ENCODE measurements around the gene SYCP2. TPM values are rescaled to one million over a fixed set of nuclear protein-coding genes. Genes with fewer than 3 reads are reported as not detected.
A peak's percentile ranks its signal among the peaks of the same experiment; 100 is the strongest.

SYCP2 gene
- total and polyA plus RNA-seq, 7 donors = 0.29 to 1.1 (median 0.49) TPM

DNA sequence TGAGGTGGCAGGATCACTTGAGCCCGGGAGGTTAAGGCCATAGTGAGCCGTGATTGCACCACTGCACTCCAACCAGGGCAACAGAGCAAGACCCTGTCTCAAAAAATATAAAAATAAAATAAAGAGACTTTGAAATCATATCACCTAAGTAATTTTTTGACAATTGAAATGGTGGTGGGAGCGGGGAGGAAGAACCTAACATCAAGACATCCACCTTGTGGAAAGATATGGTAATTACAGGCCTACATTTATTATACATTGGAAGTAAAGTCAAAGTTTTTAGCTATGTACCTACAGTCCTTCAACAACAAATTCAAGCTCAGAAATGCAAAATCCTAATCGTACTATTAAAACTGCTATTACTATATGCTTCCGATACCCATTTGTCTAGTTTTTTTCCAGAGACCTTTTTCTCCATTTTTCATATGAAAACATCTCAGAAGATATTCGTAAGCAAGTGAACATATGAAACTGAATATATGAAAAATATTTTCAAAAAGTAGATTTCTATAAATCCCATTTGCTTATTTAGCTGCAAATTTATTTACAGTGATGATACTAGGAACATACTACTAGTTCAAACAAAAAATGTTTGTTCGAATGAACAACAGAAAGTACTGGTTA lies 83.3 kb downstream of the SYCP2 start:
- Histone ChIP-seq H3K4me1 (no peaks in the 10 kb centered on the region), H3K27ac (no peak overlapping the region), H3K27me3 (ENCODE audit: insufficient read depth in 3 of 3, low read length in 2 of 3) (no peaks in the 10 kb centered on the region), H3K36me3 (ENCODE audit: insufficient read depth in 1 of 2, low read depth in 1 of 2) (no peaks in the 10 kb centered on the region), H3K4me3 (no peak overlapping the region), H3K9me3 (no peaks in the 10 kb centered on the region)
- intact Hi-C loops (cut with DNase I) = loop anchor here in 1 of 2 donors (10.0 kb wide), 1 partner anchor 75 kb away; no protein-coding TSS in a partner anchor
- no peak for DNase-seq
- no peak for ATAC-seq
- TF ChIP-seq, protein P1, sequence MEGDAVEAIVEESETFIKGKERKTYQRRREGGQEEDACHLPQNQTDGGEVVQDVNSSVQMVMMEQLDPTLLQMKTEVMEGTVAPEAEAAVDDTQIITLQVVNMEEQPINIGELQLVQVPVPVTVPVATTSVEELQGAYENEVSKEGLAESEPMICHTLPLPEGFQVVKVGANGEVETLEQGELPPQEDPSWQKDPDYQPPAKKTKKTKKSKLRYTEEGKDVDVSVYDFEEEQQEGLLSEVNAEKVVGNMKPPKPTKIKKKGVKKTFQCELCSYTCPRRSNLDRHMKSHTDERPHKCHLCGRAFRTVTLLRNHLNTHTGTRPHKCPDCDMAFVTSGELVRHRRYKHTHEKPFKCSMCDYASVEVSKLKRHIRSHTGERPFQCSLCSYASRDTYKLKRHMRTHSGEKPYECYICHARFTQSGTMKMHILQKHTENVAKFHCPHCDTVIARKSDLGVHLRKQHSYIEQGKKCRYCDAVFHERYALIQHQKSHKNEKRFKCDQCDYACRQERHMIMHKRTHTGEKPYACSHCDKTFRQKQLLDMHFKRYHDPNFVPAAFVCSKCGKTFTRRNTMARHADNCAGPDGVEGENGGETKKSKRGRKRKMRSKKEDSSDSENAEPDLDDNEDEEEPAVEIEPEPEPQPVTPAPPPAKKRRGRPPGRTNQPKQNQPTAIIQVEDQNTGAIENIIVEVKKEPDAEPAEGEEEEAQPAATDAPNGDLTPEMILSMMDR (IDR thresholded peaks at IDR 0.05) = peak; percentile 65
- 65 to 72% (median 66%) methylated on average over 7 of the region's 7 CpGs for WGBS, 3 donors

DNA sequence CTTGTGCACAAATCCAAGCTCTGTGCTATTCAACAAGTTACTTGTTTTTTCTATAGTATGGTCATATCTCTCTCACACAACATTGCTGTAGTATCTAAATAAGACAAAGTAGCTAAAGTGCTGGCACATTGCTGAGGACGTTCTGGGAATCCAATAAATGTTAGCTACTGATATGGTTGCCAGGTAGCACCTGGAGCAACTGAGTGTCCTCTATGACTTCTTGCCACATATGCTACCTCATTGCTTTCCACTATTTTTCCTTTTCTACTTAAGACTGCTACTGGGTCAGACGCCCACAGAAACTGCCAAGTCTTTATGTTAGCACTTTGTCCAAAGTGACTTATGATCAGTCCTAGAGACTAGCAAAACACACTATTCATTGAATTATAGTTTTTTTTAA lies 85.3 kb downstream of the SYCP2 start:
- H3K4me3 ChIP-seq = no peak overlapping the region
- H3K36me3 ChIP-seq (ENCODE audit: insufficient read depth in 1 of 2, low read depth in 1 of 2) = no peaks in the 10 kb centered on the region
- TF ChIP-seq, protein P1 (IDR thresholded peaks at IDR 0.05) = no peak
- no peaks in the 10 kb centered on the region for H3K9me3 ChIP-seq
- intact Hi-C loops (cut with DNase I) = no loop called here
- DNase-seq (no peak), ATAC-seq (no peak)
- H3K27me3 ChIP-seq (ENCODE audit: insufficient read depth in 3 of 3, low read length in 2 of 3) = no peaks in the 10 kb centered on the region
- WGBS, 3 donors = 70 to 85% (median 79%) methylated on average over 2 of the region's 2 CpGs
- no peak overlapping the region for H3K27ac ChIP-seq
- no peaks in the 10 kb centered on the region for H3K4me1 ChIP-seq

DNA sequence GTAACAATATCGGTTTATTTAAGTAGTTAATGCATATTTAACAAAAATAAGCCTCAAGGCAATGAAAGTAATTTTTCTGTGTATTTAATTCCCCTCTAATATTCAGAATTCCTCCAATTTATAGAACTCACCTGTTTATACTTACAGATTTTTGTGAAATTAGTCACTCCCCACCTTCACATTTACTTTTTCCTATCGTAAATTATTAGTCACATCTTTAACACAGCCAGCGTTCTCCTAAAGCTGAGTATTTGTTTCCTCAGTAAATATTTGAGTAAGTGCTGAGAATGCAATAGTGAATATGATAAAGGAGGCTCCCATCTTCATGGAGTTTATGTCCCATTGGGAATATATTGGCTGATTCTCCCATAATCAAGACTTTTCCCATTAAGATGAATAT lies 88.0 kb downstream of the SYCP2 start:
- Histone ChIP-seq H3K9me3 (no peaks in the 10 kb centered on the region), H3K36me3 (ENCODE audit: insufficient read depth in 1 of 2, low read depth in 1 of 2) (no peaks in the 10 kb centered on the region), H3K27me3 (ENCODE audit: insufficient read depth in 3 of 3, low read length in 2 of 3) (no peaks in the 10 kb centered on the region), H3K4me3 (no peak overlapping the region), H3K27ac (no peak overlapping the region), H3K4me1 (no peaks in the 10 kb centered on the region)
- intact Hi-C loops (cut with DNase I) = no loop called here
- DNase-seq (no peak), ATAC-seq (no peak)
- TF ChIP-seq, protein P1 (IDR thresholded peaks at IDR 0.05) = no peak
- 85 to 96% (median 90%) methylated on average over 3 of the region's 3 CpGs for WGBS, 3 donors

DNA sequence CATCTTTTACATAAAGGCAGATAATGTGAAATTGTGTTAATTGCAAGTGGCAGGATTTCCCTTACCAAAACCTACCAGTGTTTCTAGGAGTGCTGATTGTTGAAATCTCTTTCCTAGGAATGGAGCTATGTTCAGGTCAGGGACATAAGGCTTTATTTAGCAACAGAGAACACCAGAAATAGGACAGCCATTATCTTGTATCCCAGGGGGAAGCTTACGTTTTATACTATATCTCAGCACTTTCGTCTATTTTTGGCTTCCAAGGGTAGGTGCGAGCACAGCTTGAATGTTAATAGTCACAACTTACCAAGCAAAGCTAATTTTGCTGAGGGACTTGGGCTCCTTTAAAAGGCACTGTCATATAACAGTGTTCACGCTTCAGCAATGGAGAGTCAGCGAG lies 94.0 kb downstream of the SYCP2 start:
- no peaks in the 10 kb centered on the region for H3K9me3 ChIP-seq
- TF ChIP-seq, protein P1 (IDR thresholded peaks at IDR 0.05) = no peak
- H3K27ac ChIP-seq = no peak overlapping the region
- H3K36me3 ChIP-seq (ENCODE audit: insufficient read depth in 1 of 2, low read depth in 1 of 2) = no peaks in the 10 kb centered on the region
- WGBS, 3 donors = 51 to 60% (median 59%) methylated on average over 5 of the region's 5 CpGs
- no peak for DNase-seq
- peaks cover 0 to 33% (median 0%) of the 10 kb centered on the region in 3 donors for H3K27me3 ChIP-seq (ENCODE audit: insufficient read depth in 3 of 3, low read length in 2 of 3)
- no peaks in the 10 kb centered on the region for H3K4me1 ChIP-seq
- no peak for ATAC-seq
- intact Hi-C loops (cut with DNase I) = no loop called here
- no peak overlapping the region for H3K4me3 ChIP-seq
